Large intestine (tissue), 3 donors: ENCODE data around the gene TMEM219. TPM values are rescaled to one million over a fixed set of nuclear protein-coding genes. Genes with fewer than 3 reads are reported as not detected.

Experiments
- DNase-seq, 2 donors: peaks; one replicate each; pipeline versions ENCODE4 v3.0.0 to v3.0.0-alpha.2; 2013
- H3K27ac ChIP-seq: one replicate; pipeline ENCODE4 v1.5.1; 2013; ENCODE audit warnings: low read length
- H3K27me3 ChIP-seq: 2 replicates; pipeline ENCODE4 v1.6.1; 2013; ENCODE audit warnings: low read length; ENCODE audit not compliant: control insufficient read depth, insufficient read depth
- H3K36me3 ChIP-seq: 2 replicates; pipeline ENCODE4 v1.6.1; 2013; ENCODE audit warnings: low read length; ENCODE audit not compliant: control insufficient read depth, insufficient read depth
- H3K4me1 ChIP-seq: one replicate; pipeline ENCODE4 v1.6.1; 2013; ENCODE audit warnings: low read length; ENCODE audit not compliant: control insufficient read depth, insufficient read depth
- H3K4me3 ChIP-seq: one replicate; pipeline ENCODE4 v1.5.1; 2013; ENCODE audit warnings: low read length
- H3K9me3 ChIP-seq: one replicate; pipeline ENCODE4 v1.6.1; 2013; ENCODE audit warnings: mild to moderate bottlenecking, low read depth, low read length, moderate library complexity; ENCODE audit not compliant: control insufficient read depth
- whole genome bisulfite sequencing: methylation state at CpG from one replicate; pipeline ENCODE4 v1.1.5; 2013; ENCODE audit warnings: low lambda C conversion rate; ENCODE audit not compliant: insufficient coverage; 5-methylcytosine and 5-hydroxymethylcytosine counted together
- polyA plus RNA-seq: library from polyadenylated mRNA; unstranded; fragments of 120-200 nt; gene quantifications from one replicate; pipeline ENCODE4 v1.2.1, GENCODE V29; 2013

The TMEM219 gene
- polyA plus RNA-seq, 1 donor, result 160 TPM

DNA sequence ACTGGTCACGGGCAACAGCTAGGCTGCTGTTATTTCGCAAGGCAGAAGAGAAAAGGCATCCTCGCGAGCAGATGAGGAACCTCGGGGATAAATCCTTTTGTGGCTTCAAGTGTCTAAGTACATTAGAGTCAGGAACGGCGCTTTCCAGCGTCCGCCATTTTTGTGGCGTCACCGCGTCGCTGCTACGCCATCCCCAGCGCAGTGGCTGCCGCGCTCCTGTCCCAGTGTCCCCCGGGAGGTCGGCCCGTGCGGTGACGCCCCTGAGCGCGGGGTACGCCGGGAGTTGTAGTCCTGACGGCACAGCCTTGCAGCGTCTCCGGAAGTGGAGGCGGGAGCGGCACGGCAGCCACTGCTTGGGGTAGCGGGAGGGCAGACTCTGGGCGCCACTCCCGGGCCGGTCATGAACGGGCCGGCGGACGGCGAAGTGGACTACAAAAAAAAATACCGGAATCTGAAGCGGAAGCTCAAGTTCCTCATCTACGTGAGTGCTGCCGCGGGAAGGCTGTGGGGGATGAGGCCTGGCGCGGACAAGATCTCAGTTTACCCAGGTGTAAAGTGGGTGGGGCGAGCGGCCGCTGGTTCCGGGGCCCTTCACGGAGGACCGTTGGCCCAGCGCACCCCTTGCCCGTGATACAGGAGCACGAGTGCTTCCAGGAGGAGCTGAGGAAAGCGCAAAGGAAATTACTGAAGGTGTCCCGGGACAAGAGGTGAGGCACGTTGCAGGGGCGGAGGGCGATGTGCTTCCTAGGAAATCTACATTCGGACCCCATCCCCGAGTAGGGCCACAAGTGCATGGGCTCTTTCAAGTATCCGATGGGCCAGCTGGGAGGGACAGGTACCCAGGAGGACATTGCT is 34.3 kb downstream of the TMEM219 start, which contains the start of gene INO80E:
TSS of gene INO80E (plus strand) at position 331 of the 855 bp plus-strand sequence. CDS start at position 401, 70 bp downstream.
- DNase-seq, result peak; percentile 98
- Histone ChIP-seq H3K4me1 (peaks cover 6% of the 10 kb centered on the region), H3K27ac (peak within 1 kb of the TSS; percentile 99), H3K4me3 (peak within 1 kb of the TSS; percentile 98), H3K27me3 (no peaks in the 10 kb centered on the region), H3K9me3 (no peaks in the 10 kb centered on the region), H3K36me3 (peaks cover 32% of the 10 kb centered on the region)
- no CpG with 5 or more reads among the region's 65 CpGs for WGBS

DNA sequence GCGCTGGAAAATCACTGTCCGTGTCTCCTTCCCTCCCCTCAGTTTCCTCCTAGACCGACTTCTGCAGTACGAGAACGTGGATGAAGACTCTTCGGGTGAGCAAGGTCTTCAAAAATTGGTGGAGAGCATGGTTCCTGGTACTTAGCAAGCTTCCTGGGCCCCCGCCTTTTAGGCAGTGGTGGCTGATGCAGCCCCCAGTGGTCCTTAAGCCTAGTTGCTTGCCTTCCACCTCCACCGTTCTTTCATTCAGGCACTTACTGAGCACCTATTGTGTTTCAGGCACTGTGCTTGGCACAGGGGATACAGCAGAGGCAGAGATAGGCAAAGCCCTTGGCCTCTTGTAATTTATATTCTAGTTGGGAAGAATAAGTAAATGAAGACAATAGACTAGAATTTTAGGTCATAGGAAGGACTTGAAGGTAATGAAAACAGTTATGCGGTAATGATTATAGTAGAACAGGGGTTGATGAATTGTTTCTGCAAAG is 34.9 kb downstream of the TMEM219 start:
- Histone ChIP-seq H3K27me3 (no peaks in the 10 kb centered on the region), H3K9me3 (no peaks in the 10 kb centered on the region), H3K36me3 (peaks cover 28% of the 10 kb centered on the region), H3K27ac (no peak overlapping the region), H3K4me1 (peaks cover 6% of the 10 kb centered on the region), H3K4me3 (peak overlapping the region; percentile 98)
- DNase-seq, result no peak
- WGBS, result no CpG with 5 or more reads among the region's 9 CpGs

DNA sequence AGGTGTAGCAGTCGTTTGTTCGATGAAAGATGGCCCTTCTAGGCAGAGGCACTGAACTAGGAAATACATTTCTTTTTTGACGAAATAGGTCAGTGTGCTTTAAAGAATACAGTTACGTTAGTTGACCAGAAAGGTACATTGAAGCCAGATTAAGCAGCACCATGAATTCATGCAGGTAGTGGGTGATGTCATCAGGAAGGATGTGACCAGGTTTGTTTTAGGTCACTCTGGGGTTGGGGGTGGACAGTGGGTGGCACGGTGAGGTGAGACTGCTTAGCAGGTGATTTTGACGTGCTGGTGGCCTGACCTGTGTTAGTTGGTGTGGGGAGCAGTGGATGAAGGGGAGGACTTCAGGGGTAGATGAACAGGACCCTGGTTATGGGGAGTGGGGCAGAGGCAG is 37.7 kb downstream of the TMEM219 start:
- DNase-seq, result no peak
- 100% methylated on average over 3 of the region's 6 CpGs for WGBS
- Histone ChIP-seq H3K9me3 (no peaks in the 10 kb centered on the region), H3K27ac (no peak overlapping the region), H3K4me3 (no peak overlapping the region), H3K36me3 (peaks cover 22% of the 10 kb centered on the region), H3K4me1 (peaks cover 4% of the 10 kb centered on the region), H3K27me3 (no peaks in the 10 kb centered on the region)

- Histone ChIP-seq H3K36me3 (peaks cover 25% of the 10 kb centered on the region), H3K4me3 (no peak overlapping the region), H3K27ac (no peak overlapping the region), H3K4me1 (no peaks in the 10 kb centered on the region), H3K9me3 (no peaks in the 10 kb centered on the region), H3K27me3 (no peaks in the 10 kb centered on the region)
- DNase-seq, result no peak
- WGBS, result no CpG with 5 or more reads among the region's 33 CpGs
Measured at GRCh38 chr16:30000735-30001631, 39.1 kb downstream of the TMEM219 start.

GRCh38 chr16:30002614-30003346 is 40.9 kb downstream of the TMEM219 start:
- Histone ChIP-seq H3K4me1 (no peaks in the 10 kb centered on the region), H3K27ac (no peak overlapping the region), H3K9me3 (no peaks in the 10 kb centered on the region), H3K36me3 (peaks cover 28% of the 10 kb centered on the region), H3K4me3 (no peak overlapping the region), H3K27me3 (no peaks in the 10 kb centered on the region)
- no peak for DNase-seq
- 80% methylated on average over 1 of the region's 19 CpGs for WGBS

DNA sequence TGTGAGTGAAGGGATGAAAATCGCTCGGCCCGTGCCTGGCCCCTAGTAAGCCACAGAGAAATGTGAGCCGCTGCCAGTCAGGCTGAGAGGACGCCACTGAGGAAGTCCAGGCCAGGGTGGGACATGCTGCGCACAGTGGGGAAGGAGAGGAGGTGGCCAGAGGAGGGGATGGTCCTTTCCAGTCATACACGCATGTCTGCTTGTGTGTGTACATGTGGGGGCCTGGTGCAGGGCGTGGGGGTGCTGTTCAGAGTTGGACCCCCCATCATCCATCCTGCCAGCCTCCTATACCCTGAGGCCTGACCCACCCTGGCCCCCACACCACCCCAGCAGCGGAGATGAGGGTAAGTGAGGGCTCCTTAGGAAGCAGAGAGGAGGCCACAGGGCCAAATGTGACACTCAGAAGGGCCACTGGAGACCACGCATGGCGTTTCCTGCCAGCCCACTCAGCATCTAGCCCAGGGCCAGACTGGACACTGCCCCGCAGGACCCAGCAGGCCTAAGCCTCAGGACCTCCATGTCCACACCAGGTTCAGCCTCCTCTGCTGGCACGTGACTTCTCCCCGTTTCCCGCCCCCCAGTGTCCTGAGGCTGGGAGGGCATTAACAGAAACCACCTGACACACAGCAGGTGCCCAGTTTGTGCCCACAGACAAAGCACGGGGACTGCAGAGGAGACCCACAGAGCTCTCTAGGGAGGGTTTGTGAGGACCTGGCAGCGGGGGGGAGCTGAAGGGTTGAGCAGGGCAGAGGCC is 42.0 kb downstream of the TMEM219 start:
- Histone ChIP-seq H3K4me3 (no peak overlapping the region), H3K36me3 (peaks cover 28% of the 10 kb centered on the region), H3K4me1 (no peaks in the 10 kb centered on the region), H3K9me3 (no peaks in the 10 kb centered on the region), H3K27ac (no peak overlapping the region), H3K27me3 (no peaks in the 10 kb centered on the region)
- no peak for DNase-seq
- 80% methylated on average over 2 of the region's 17 CpGs for WGBS

DNA sequence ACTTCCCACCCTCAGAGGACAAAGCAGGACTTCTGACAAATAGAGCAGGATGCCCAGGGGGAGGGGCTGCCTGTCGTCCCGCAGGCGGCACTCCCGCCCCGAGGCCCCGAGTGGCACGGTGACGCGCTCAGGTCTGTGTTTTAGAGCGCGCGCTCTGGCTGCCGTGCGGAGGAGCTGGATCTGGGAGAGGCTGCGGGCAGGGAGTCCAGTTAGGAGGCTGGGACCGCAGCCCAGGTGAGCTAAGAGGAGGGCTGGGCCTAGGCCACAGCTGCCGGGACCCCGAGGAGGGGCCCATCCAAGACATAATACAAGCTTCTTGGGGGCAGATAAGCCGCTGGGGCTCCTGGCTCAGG is 42.5 kb downstream of the TMEM219 start:
- H3K4me3 ChIP-seq, result no peak overlapping the region
- no peaks in the 10 kb centered on the region for H3K9me3 ChIP-seq
- H3K27ac ChIP-seq, result no peak overlapping the region
- H3K27me3 ChIP-seq, result peaks cover 2% of the 10 kb centered on the region
- WGBS, result no CpG with 5 or more reads among the region's 19 CpGs
- H3K4me1 ChIP-seq, result no peaks in the 10 kb centered on the region
- H3K36me3 ChIP-seq, result peaks cover 28% of the 10 kb centered on the region
- no peak for DNase-seq

- H3K36me3 ChIP-seq, result peaks cover 28% of the 10 kb centered on the region
- H3K9me3 ChIP-seq, result no peaks in the 10 kb centered on the region
- WGBS, result no CpG with 5 or more reads among the region's 11 CpGs
- no peak for DNase-seq
- H3K27ac ChIP-seq, result no peak overlapping the region
- H3K27me3 ChIP-seq, result peaks cover 5% of the 10 kb centered on the region
- peaks cover under 1% of the 10 kb centered on the region for H3K4me1 ChIP-seq
- no peak overlapping the region for H3K4me3 ChIP-seq
Measured at GRCh38 chr16:30004811-30005242, 42.9 kb downstream of the TMEM219 start.

- peaks cover 12% of the 10 kb centered on the region for H3K27me3 ChIP-seq
- H3K27ac ChIP-seq, result no peak overlapping the region
- H3K9me3 ChIP-seq, result no peaks in the 10 kb centered on the region
- no peak overlapping the region for H3K4me3 ChIP-seq
- no peak for DNase-seq
- WGBS, result 81% methylated on average over 6 of the region's 35 CpGs
- peaks cover 8% of the 10 kb centered on the region for H3K4me1 ChIP-seq
- H3K36me3 ChIP-seq, result peaks cover 23% of the 10 kb centered on the region
Measured at GRCh38 chr16:30005341-30006094, 43.6 kb downstream of the TMEM219 start.
